ENCODE results near the gene MSN. TPM values are rescaled to one million over a fixed set of nuclear protein-coding genes. Genes with fewer than 3 reads are reported as not detected.
"Not testable (repeated sequence)": the region's sequence is repeated elsewhere in the genome, so short reads cannot be mapped to it uniquely, and the experiment has no call there.

MSN gene
- total RNA-seq, 2 donors from 2014 or later, result 344 to 390 TPM

DNA sequence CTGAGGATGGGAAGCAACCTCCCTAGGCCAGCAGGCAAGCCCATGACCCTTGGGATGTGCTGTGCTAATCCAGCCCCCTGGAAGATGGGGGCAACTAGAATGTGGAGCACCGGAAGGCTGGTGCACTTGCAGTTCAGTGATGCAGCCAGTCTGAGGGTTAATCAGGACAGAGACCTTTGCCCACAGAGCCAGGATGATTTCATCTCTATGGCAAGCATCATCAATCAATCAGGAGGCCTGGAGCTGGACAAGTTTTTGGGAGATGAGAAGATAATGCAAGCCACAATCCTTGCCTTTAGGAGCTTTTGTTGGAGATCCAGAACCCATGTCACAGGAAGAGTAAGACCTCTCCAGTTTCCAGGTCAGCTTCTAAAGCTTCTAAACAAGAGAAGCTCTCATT, 15.4 kb upstream of the MSN start:
- Mint-ChIP-seq H3K4me3 (no peak overlapping the region), H3K4me1 (peaks cover 14% of the 10 kb centered on the region), H3K36me3 (ENCODE audit: low read depth) (no peaks in the 10 kb centered on the region), H3K27me3 (no peaks in the 10 kb centered on the region), H3K27ac (no peak overlapping the region)
- DNase-seq (no peak), ATAC-seq (no peak)
- no peaks in the 10 kb centered on the region for H3K9me3 ChIP-seq (ENCODE audit: control insufficient read depth, low read length, poor library complexity, severe bottlenecking)

GRCh38 chrX:65657009-65657441, 10.4 kb upstream of the MSN start:
- H3K27me3 Mint-ChIP-seq; H3K36me3 Mint-ChIP-seq (ENCODE audit: low read depth); DNase-seq; H3K9me3 ChIP-seq (ENCODE audit: control insufficient read depth, low read length, poor library complexity, severe bottlenecking): not testable (repeated sequence)
- peaks cover 19% of the 10 kb centered on the region for H3K4me1 Mint-ChIP-seq
- H3K4me3 Mint-ChIP-seq, result peak overlapping the region; percentile 89
- ATAC-seq, result peak; percentile 43
- peak overlapping the region; percentile 98 for H3K27ac Mint-ChIP-seq

- Mint-ChIP-seq H3K36me3 (ENCODE audit: low read depth) (no peaks in the 10 kb centered on the region), H3K4me3 (no peak overlapping the region), H3K27ac (no peak overlapping the region), H3K27me3 (no peaks in the 10 kb centered on the region), H3K4me1 (peaks cover 19% of the 10 kb centered on the region)
- no peak for DNase-seq
- no peaks in the 10 kb centered on the region for H3K9me3 ChIP-seq (ENCODE audit: control insufficient read depth, low read length, poor library complexity, severe bottlenecking)
- ATAC-seq, result no peak
These were observed 9.8 kb upstream of the MSN start for GRCh38 chrX:65657659-65658058.

- peaks cover 19% of the 10 kb centered on the region for H3K4me1 Mint-ChIP-seq
- H3K27ac Mint-ChIP-seq, result no peak overlapping the region
- no peaks in the 10 kb centered on the region for H3K27me3 Mint-ChIP-seq
- DNase-seq (no peak), ATAC-seq (no peak)
- no peaks in the 10 kb centered on the region for H3K9me3 ChIP-seq (ENCODE audit: control insufficient read depth, low read length, poor library complexity, severe bottlenecking)
- H3K4me3 Mint-ChIP-seq, result no peak overlapping the region
- H3K36me3 Mint-ChIP-seq (ENCODE audit: low read depth), result no peaks in the 10 kb centered on the region
These were observed 9.2 kb upstream of the MSN start for GRCh38 chrX:65658229-65658628.

GRCh38 chrX:65667157-65667502, 324 bp upstream of the MSN start:
- Mint-ChIP-seq H3K27me3 (no peaks in the 10 kb centered on the region), H3K27ac (peak overlapping the region; percentile 94), H3K4me3 (peak overlapping the region; percentile 80), H3K4me1 (peaks cover 17% of the 10 kb centered on the region), H3K36me3 (ENCODE audit: low read depth) (peaks cover 2% of the 10 kb centered on the region)
- DNase-seq, result no peak
- H3K9me3 ChIP-seq (ENCODE audit: control insufficient read depth, low read length, poor library complexity, severe bottlenecking), result no peaks in the 10 kb centered on the region
- ATAC-seq, result no peak

- peaks cover 24% of the 10 kb centered on the region for H3K4me1 Mint-ChIP-seq
- no peaks in the 10 kb centered on the region for H3K9me3 ChIP-seq (ENCODE audit: control insufficient read depth, low read length, poor library complexity, severe bottlenecking)
- peaks cover 2% of the 10 kb centered on the region for H3K36me3 Mint-ChIP-seq (ENCODE audit: low read depth)
- H3K4me3 Mint-ChIP-seq, result peak overlapping the region; percentile 92
- peak overlapping the region; percentile 94 for H3K27ac Mint-ChIP-seq
- ATAC-seq, result peak; percentile 14
- DNase-seq, result peak in 2 of 3 donors; percentile 26 to 35
- H3K27me3 Mint-ChIP-seq, result no peaks in the 10 kb centered on the region
These were observed 1.2 kb downstream of the MSN start for GRCh38 chrX:65668377-65669310.

- DNase-seq (no peak), ATAC-seq (no peak)
- H3K9me3 ChIP-seq (ENCODE audit: control insufficient read depth, low read length, poor library complexity, severe bottlenecking), result no peaks in the 10 kb centered on the region
- H3K27ac Mint-ChIP-seq, result peak overlapping the region; percentile 94
- peaks cover 6% of the 10 kb centered on the region for H3K36me3 Mint-ChIP-seq (ENCODE audit: low read depth)
- no peaks in the 10 kb centered on the region for H3K27me3 Mint-ChIP-seq
- H3K4me1 Mint-ChIP-seq, result peaks cover 43% of the 10 kb centered on the region
- H3K4me3 Mint-ChIP-seq, result peak overlapping the region; percentile 92
These were observed 3.8 kb downstream of the MSN start for GRCh38 chrX:65671286-65671685.

DNA sequence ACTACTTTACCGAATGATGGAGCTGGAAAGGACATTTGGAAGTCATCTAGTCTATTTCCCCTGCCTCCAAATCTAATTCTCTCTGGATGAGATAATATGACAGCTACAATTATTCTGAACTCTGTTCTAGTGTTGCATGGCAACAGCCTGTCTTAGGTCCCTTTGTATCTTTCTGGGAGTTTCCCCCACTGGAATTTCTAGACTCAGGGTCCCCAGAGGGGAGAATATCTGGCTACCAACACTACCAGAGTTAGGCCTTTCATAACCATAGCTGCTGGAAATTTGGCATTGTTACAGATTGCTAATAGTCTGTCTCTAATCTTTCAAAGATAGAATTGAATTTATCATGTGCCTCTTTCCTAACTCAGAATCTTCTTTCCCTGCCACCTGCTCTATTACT, 4.5 kb downstream of the MSN start:
- ATAC-seq (no peak), DNase-seq (no peak)
- no peaks in the 10 kb centered on the region for H3K9me3 ChIP-seq (ENCODE audit: control insufficient read depth, low read length, poor library complexity, severe bottlenecking)
- Mint-ChIP-seq H3K4me1 (peaks cover 44% of the 10 kb centered on the region), H3K27me3 (no peaks in the 10 kb centered on the region), H3K36me3 (ENCODE audit: low read depth) (peaks cover 6% of the 10 kb centered on the region), H3K4me3 (peak overlapping the region; percentile 92), H3K27ac (peak overlapping the region; percentile 94)

DNA sequence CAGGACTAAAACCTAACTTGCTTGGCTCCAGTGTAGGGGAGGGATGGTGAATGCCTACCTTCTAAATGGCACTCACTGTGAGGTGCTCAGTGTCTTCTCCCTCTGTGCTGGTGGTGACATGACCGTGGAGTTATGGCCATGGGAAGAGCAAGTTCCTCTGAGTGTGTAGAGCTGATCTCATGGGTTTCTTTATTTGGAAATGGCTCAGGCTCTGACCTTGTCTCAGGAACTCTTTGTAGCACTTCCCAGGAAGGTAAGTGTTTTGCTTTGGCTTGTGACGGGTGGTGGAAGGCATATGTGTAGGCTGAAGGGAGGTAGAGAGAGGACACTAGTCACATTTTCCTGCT, 6.4 kb downstream of the MSN start:
- peaks cover 50% of the 10 kb centered on the region for H3K4me1 Mint-ChIP-seq
- no peaks in the 10 kb centered on the region for H3K27me3 Mint-ChIP-seq
- DNase-seq (no peak), ATAC-seq (no peak)
- H3K9me3 ChIP-seq (ENCODE audit: control insufficient read depth, low read length, poor library complexity, severe bottlenecking), result no peaks in the 10 kb centered on the region
- H3K4me3 Mint-ChIP-seq, result peak overlapping the region; percentile 92
- H3K36me3 Mint-ChIP-seq (ENCODE audit: low read depth), result peaks cover 3% of the 10 kb centered on the region
- peak overlapping the region; percentile 91 for H3K27ac Mint-ChIP-seq

DNA sequence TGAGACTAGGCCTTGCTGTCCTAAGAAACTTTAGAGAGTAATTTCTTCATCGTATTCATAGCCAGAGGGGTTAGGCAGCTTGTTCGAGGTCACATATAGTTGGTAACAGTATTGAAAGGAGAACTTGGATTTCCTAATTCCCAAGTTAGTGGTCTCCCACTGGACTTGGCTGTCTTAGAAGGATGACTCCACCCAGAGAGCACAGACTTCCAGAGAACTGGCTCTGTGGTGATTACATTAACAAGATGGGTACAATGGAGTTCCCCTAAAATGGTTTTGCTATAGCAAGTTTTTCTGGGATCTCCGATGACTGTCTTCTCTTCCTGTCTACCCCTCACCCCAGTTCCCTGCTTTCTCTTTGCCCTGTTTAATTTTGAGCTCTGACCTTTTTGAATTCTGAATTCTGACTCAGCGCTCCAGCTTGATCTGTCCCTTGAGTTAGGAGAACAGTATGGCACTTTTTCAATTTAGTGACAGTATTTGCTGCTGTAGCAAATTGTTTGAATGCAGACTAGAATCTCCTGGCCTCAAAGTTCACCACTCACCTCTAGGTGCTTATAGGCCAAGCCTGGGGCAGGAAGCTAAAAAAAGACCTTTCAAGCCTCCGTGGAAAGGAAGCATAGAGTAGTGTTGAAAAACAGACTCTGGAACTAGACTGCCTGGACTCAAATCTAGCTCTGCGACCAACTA, 6.9 kb downstream of the MSN start:
- H3K9me3 ChIP-seq (ENCODE audit: control insufficient read depth, low read length, poor library complexity, severe bottlenecking), result no peaks in the 10 kb centered on the region
- DNase-seq, result no peak
- peak overlapping the region; percentile 91 for H3K27ac Mint-ChIP-seq
- H3K4me1 Mint-ChIP-seq, result peaks cover 53% of the 10 kb centered on the region
- ATAC-seq, result peak; percentile 69
- H3K4me3 Mint-ChIP-seq, result peak overlapping the region; percentile 92
- H3K36me3 Mint-ChIP-seq (ENCODE audit: low read depth), result peaks cover 3% of the 10 kb centered on the region
- no peaks in the 10 kb centered on the region for H3K27me3 Mint-ChIP-seq

DNA sequence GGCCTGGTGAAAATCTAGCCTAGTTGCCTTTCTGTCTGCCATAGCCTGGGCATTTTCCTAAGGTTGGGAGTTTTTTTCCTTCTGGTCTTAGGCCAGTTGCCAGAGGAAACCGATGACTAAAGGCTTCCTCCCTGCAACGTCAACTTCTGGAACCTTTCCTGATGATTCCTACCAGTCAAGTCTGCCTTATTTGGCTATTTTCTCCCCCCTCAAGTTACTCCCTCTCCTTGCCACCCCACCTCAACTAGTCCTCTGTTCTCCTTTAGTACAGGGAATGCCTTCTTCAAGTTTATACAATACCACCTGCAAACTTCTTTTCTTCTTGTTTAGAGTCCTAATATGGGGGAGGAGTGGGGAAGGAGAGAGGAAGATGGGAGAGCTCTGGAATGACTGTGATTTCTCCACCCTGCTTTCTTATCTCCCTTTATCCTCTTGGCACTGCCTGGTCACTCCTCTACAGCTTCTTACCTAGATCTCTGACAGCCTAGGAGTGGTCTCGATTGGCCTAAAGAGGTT, 10.6 kb downstream of the MSN start:
- peaks cover 3% of the 10 kb centered on the region for H3K36me3 Mint-ChIP-seq (ENCODE audit: low read depth)

GRCh38 chrX:65679071-65679540, 11.7 kb downstream of the MSN start:
- DNase-seq, result no peak
- Mint-ChIP-seq H3K36me3 (ENCODE audit: low read depth) (peaks cover 3% of the 10 kb centered on the region), H3K4me1 (peaks cover 48% of the 10 kb centered on the region), H3K27ac (peak overlapping the region; percentile 91), H3K27me3 (no peaks in the 10 kb centered on the region), H3K4me3 (peak overlapping the region; percentile 53)
- no peaks in the 10 kb centered on the region for H3K9me3 ChIP-seq (ENCODE audit: control insufficient read depth, low read length, poor library complexity, severe bottlenecking)
- no peak for ATAC-seq

More for the DNA sequence above, 10.6 kb downstream of the MSN start:
- peak overlapping the region; percentile 79 for H3K4me3 Mint-ChIP-seq
- H3K4me1 Mint-ChIP-seq, result peaks cover 53% of the 10 kb centered on the region
- no peak for ATAC-seq
- H3K9me3 ChIP-seq (ENCODE audit: control insufficient read depth, low read length, poor library complexity, severe bottlenecking), result no peaks in the 10 kb centered on the region
- H3K27me3 Mint-ChIP-seq, result no peaks in the 10 kb centered on the region
- no peak for DNase-seq
- peak overlapping the region; percentile 91 for H3K27ac Mint-ChIP-seq

DNA sequence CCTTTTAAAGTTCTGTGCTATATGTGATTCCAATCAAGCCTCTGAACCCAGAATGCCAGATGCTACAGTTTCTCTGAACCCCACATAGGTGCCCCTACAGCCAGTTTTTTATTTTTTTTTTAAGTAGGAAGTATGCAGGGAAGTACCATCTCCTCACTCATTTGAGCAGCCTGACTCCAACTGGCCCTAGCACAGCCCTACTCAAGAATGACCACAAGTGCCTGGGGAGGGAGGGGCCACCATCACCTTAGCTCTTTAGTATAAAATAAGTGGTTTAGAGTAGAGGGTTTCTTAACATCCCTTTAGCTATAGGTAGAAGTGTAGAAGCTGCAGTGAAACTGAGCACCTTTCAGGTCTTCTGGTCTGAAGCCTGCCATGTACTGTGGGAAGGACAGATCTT, 14.4 kb downstream of the MSN start:
- Mint-ChIP-seq H3K27me3 (no peaks in the 10 kb centered on the region), H3K4me3 (no peak overlapping the region), H3K4me1 (peaks cover 46% of the 10 kb centered on the region), H3K36me3 (ENCODE audit: low read depth) (no peaks in the 10 kb centered on the region), H3K27ac (no peak overlapping the region)
- no peaks in the 10 kb centered on the region for H3K9me3 ChIP-seq (ENCODE audit: control insufficient read depth, low read length, poor library complexity, severe bottlenecking)
- DNase-seq, result no peak
- peak; percentile 25 for ATAC-seq
